Lung microvascular endothelial cell (primary cell): ENCODE results near the gene UFL1. TPM values are rescaled to one million over a fixed set of nuclear protein-coding genes. Genes with fewer than 3 reads are reported as not detected.

ENCODE experiments used
- DNase-seq, 2 donors: peaks; one replicate each; pipeline versions ENCODE4 v3.0.0 to v3.0.0-alpha.2; 2010; ENCODE audit warnings: low read depth in 2 of 2
- total RNA-seq: library from RNA; depleted of rRNA; stranded (reverse); fragments of >200 nt; gene quantifications from 2 replicates; pipeline ENCODE4 v1.2.1, GENCODE V29; 2014

Gene UFL1
- total RNA-seq, 1 donor from 2014 or later = 17.5 TPM

- DNase-seq = no peak
Measured at GRCh38 chr6:96571551-96571950, 49.9 kb downstream of the UFL1 start.

GRCh38 chr6:96575359-96575758 is 53.8 kb downstream of the UFL1 start:
- no peak for DNase-seq

GRCh38 chr6:96576221-96576620 is 54.6 kb downstream of the UFL1 start:
- DNase-seq = no peak

GRCh38 chr6:96582021-96582420 is 60.4 kb downstream of the UFL1 start:
- no peak for DNase-seq

GRCh38 chr6:96582436-96582835 is 60.8 kb downstream of the UFL1 start:
- no peak for DNase-seq

- no peak for DNase-seq
Measured at GRCh38 chr6:96604420-96604819, 82.8 kb downstream of the UFL1 start.

Other genes with a start within 250 kb of the UFL1 start
- gene FHL5, start 41.3 kb downstream of the UFL1 start, total RNA-seq = not detected in 2 replicates